ENCODE data around the gene HABP2.

- TF ChIP-seq CTCF (IDR thresholded peaks at IDR 0.05; ENCODE audit: poor library complexity, severe bottlenecking) = no peak
- no peak for TF ChIP-seq RAD21 (conservative IDR thresholded peaks at IDR 0.05)
- no peak for TF ChIP-seq MXI1 (conservative IDR thresholded peaks at IDR 0.05; ENCODE audit: poor library complexity, severe bottlenecking)
- TF ChIP-seq TAF1 (IDR thresholded peaks at IDR 0.05; ENCODE audit: low read depth) = no peak
- TF ChIP-seq EZH2 (IDR thresholded peaks at IDR 0.05; ENCODE audit: borderline replicate concordance, insufficient read depth, low read length, poor library complexity, severe bottlenecking) = no peak
- TF ChIP-seq POLR2AphosphoS5 (IDR thresholded peaks at IDR 0.05) = no peak
- TF ChIP-seq REST (IDR thresholded peaks at IDR 0.05; ENCODE audit: borderline replicate concordance) = no peak
Measured at GRCh38 chr10:113617086-113617485, 64.2 kb downstream of the HABP2 start.
